ENCODE measurements around the gene CRYBG3.

- TF ChIP-seq CTCF (IDR thresholded peaks at IDR 0.05), result no peak
- TF ChIP-seq POLR2A (IDR thresholded peaks at IDR 0.05), result no peak
These were observed 89.6 kb downstream of the CRYBG3 start for GRCh38 chr3:97911459-97911858.
